22Rv1 (cell line): ENCODE results near the gene RAC2.

Experiments used
- ZFX ChIP-seq: fragments of 450-650 bp; IDR thresholded peaks from 2 replicates; pipeline ENCODE4 v1.6.1; 2017; ENCODE audit warnings: antibody characterized with exemption, borderline replicate concordance
- TF ChIP-seq, protein P1 (sequence below): fragments of 450-650 bp; IDR thresholded peaks from 2 replicates; pipeline ENCODE4 v1.5.1; 2017; ENCODE audit warnings: mild to moderate bottlenecking

DNA sequence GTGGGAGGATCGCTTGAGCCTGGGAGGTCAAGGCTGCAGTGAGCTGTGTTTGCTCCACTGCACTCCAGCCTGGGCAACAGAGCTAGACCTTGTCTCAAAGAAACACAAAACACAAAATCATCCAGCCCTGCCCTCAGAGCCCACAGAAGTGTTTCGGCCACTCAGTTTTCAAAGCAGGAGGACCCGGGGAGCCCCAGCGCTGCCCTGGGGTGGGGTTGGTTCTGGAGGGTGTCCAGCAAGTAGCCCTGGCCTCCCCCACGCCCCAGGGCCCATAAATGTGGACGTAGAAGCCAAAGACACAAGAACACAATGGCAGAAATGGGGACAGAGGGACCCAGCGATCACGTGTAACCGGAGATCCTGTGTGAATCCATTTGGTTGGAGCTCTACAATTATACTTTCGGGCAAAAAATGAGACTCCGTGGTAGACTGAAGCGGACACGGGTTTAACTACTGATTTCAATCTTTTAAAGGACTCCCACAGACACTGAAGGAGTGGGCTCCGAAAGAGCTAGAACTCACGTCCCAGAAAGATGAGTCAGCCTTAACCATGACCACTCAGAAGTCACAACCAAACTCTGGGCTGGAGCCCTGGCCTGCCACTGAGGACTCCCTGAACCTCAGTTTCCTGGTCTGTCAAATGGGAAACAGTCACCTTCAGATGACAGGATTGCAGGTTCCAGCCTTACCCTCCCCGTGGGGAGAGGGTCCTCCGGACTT, 29.2 kb upstream of the RAC2 start:
- TF ChIP-seq, protein P1, sequence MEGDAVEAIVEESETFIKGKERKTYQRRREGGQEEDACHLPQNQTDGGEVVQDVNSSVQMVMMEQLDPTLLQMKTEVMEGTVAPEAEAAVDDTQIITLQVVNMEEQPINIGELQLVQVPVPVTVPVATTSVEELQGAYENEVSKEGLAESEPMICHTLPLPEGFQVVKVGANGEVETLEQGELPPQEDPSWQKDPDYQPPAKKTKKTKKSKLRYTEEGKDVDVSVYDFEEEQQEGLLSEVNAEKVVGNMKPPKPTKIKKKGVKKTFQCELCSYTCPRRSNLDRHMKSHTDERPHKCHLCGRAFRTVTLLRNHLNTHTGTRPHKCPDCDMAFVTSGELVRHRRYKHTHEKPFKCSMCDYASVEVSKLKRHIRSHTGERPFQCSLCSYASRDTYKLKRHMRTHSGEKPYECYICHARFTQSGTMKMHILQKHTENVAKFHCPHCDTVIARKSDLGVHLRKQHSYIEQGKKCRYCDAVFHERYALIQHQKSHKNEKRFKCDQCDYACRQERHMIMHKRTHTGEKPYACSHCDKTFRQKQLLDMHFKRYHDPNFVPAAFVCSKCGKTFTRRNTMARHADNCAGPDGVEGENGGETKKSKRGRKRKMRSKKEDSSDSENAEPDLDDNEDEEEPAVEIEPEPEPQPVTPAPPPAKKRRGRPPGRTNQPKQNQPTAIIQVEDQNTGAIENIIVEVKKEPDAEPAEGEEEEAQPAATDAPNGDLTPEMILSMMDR = no peak
- no peak for TF ChIP-seq ZFX
